ENCODE measurements around the gene TP73.

GRCh38 chr1:3636531-3636930 is 15.8 kb upstream of the TP73 start:
- TF ChIP-seq POLR2AphosphoS5 (IDR thresholded peaks at IDR 0.05; ENCODE audit: low read depth, low read length): no peak
- no peak for TF ChIP-seq TAF1 (IDR thresholded peaks at IDR 0.05; ENCODE audit: borderline replicate concordance, insufficient read depth, low read length)
- TF ChIP-seq, protein P1, sequence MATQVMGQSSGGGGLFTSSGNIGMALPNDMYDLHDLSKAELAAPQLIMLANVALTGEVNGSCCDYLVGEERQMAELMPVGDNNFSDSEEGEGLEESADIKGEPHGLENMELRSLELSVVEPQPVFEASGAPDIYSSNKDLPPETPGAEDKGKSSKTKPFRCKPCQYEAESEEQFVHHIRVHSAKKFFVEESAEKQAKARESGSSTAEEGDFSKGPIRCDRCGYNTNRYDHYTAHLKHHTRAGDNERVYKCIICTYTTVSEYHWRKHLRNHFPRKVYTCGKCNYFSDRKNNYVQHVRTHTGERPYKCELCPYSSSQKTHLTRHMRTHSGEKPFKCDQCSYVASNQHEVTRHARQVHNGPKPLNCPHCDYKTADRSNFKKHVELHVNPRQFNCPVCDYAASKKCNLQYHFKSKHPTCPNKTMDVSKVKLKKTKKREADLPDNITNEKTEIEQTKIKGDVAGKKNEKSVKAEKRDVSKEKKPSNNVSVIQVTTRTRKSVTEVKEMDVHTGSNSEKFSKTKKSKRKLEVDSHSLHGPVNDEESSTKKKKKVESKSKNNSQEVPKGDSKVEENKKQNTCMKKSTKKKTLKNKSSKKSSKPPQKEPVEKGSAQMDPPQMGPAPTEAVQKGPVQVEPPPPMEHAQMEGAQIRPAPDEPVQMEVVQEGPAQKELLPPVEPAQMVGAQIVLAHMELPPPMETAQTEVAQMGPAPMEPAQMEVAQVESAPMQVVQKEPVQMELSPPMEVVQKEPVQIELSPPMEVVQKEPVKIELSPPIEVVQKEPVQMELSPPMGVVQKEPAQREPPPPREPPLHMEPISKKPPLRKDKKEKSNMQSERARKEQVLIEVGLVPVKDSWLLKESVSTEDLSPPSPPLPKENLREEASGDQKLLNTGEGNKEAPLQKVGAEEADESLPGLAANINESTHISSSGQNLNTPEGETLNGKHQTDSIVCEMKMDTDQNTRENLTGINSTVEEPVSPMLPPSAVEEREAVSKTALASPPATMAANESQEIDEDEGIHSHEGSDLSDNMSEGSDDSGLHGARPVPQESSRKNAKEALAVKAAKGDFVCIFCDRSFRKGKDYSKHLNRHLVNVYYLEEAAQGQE (IDR thresholded peaks at IDR 0.05; ENCODE audit: insufficient read depth in 1 of 2, low read depth in 2 of 2, low read length in 2 of 2): no peak
